SW 1271 (cell line): ENCODE data around the gene KIRREL3.

Experiments used
- DNase-seq, 2 experiments: peaks; one replicate each; lab custom pipeline; 2025; lab: John Stamatoyannopoulos, UW

KIRREL3 gene

GRCh38 chr11:126782810-126783209, 217.8 kb downstream of the KIRREL3 start:
- DNase-seq, result no peak

- no peak for DNase-seq
These were observed 218.6 kb downstream of the KIRREL3 start for GRCh38 chr11:126781942-126782341.

- DNase-seq, result no peak
These were observed 224.5 kb downstream of the KIRREL3 start for GRCh38 chr11:126776119-126776518.

- DNase-seq, result no peak
These were observed 228.3 kb downstream of the KIRREL3 start for GRCh38 chr11:126772267-126772666.

GRCh38 chr11:126768702-126769101, 231.9 kb downstream of the KIRREL3 start:
- no peak for DNase-seq

- DNase-seq, result no peak
These were observed 234.1 kb downstream of the KIRREL3 start for GRCh38 chr11:126766440-126766839.

- DNase-seq, result no peak
These were observed 235.4 kb downstream of the KIRREL3 start for GRCh38 chr11:126765196-126765595.

- DNase-seq, result no peak
These were observed 236.3 kb downstream of the KIRREL3 start for GRCh38 chr11:126764231-126764630.

- no peak for DNase-seq
These were observed 243.7 kb downstream of the KIRREL3 start for GRCh38 chr11:126756855-126757254.

GRCh38 chr11:126756421-126756820, 244.1 kb downstream of the KIRREL3 start:
- no peak for DNase-seq

- no peak for DNase-seq
These were observed 245.0 kb downstream of the KIRREL3 start for GRCh38 chr11:126755526-126755925.

- no peak for DNase-seq
These were observed 245.8 kb downstream of the KIRREL3 start for GRCh38 chr11:126754591-126755426.

- no peak for DNase-seq
These were observed 246.6 kb downstream of the KIRREL3 start for GRCh38 chr11:126753990-126754389.

GRCh38 chr11:126751242-126751641, 249.3 kb downstream of the KIRREL3 start:
- no peak for DNase-seq

GRCh38 chr11:126748793-126749192, 251.8 kb downstream of the KIRREL3 start:
- DNase-seq, result no peak

GRCh38 chr11:126748100-126748791, 252.3 kb downstream of the KIRREL3 start:
- no peak for DNase-seq

- no peak for DNase-seq
These were observed 253.3 kb downstream of the KIRREL3 start for GRCh38 chr11:126747315-126747714.

GRCh38 chr11:126746443-126746842, 254.1 kb downstream of the KIRREL3 start:
- DNase-seq, result no peak

GRCh38 chr11:126744699-126745098, 255.9 kb downstream of the KIRREL3 start:
- no peak for DNase-seq

GRCh38 chr11:126743628-126744027, 256.9 kb downstream of the KIRREL3 start:
- no peak for DNase-seq

GRCh38 chr11:126742582-126742981, 258.0 kb downstream of the KIRREL3 start:
- no peak for DNase-seq

- no peak for DNase-seq
These were observed 259.7 kb downstream of the KIRREL3 start for GRCh38 chr11:126740846-126741245.

- no peak for DNase-seq
These were observed 260.9 kb downstream of the KIRREL3 start for GRCh38 chr11:126739499-126740145.
